ENCODE results near the gene GIN1.

GRCh38 chr5:103128202-103128601, 8.3 kb upstream of the GIN1 start:
- TF ChIP-seq CTCF (IDR thresholded peaks at IDR 0.05; ENCODE audit: low read depth, low read length, poor library complexity, severe bottlenecking) (no peak), EZH2phosphoT487 (IDR thresholded peaks at IDR 0.05; ENCODE audit: borderline replicate concordance, low read length) (no peak)

All from DOHH2 (cell line).